Measurements from ENCODE around the gene COL4A2. TPM values are rescaled to one million over a fixed set of nuclear protein-coding genes. Genes with fewer than 3 reads are reported as not detected.

The COL4A2 gene
- total RNA-seq, 1 experiment from 2014 or later: 6.1 TPM

GRCh38 chr13:110365876-110366275, 58.8 kb downstream of the COL4A2 start:
- in situ Hi-C loops (cut with HindIII; ENCODE audit: low sequenced_read_pairs): no loop called here

GRCh38 chr13:110366733-110367132, 59.6 kb downstream of the COL4A2 start:
- in situ Hi-C loops (cut with HindIII; ENCODE audit: low sequenced_read_pairs): no loop called here
- no peak for DNase-seq (ENCODE audit: low spot score)

More at GRCh38 chr13:110365876-110366275, 58.8 kb downstream of the COL4A2 start:
- DNase-seq (ENCODE audit: low spot score): no peak

- in situ Hi-C loops (cut with HindIII; ENCODE audit: low sequenced_read_pairs): no loop called here
- no peak for DNase-seq (ENCODE audit: low spot score)
These were observed 60.5 kb downstream of the COL4A2 start for GRCh38 chr13:110367620-110368019.

GRCh38 chr13:110368408-110368807, 61.3 kb downstream of the COL4A2 start:
- no peak for DNase-seq (ENCODE audit: low spot score)
- in situ Hi-C loops (cut with HindIII; ENCODE audit: low sequenced_read_pairs): no loop called here

GRCh38 chr13:110369400-110369799, 62.3 kb downstream of the COL4A2 start:
- DNase-seq (ENCODE audit: low spot score): no peak
- in situ Hi-C loops (cut with HindIII; ENCODE audit: low sequenced_read_pairs): no loop called here

GRCh38 chr13:110371550-110372465, 64.7 kb downstream of the COL4A2 start:
- in situ Hi-C loops (cut with HindIII; ENCODE audit: low sequenced_read_pairs): no loop called here
- no peak for DNase-seq (ENCODE audit: low spot score)

- DNase-seq (ENCODE audit: low spot score): no peak
- in situ Hi-C loops (cut with HindIII; ENCODE audit: low sequenced_read_pairs): no loop called here
These were observed 65.6 kb downstream of the COL4A2 start for GRCh38 chr13:110372676-110373075.

GRCh38 chr13:110373617-110374016, 66.5 kb downstream of the COL4A2 start:
- no peak for DNase-seq (ENCODE audit: low spot score)
- in situ Hi-C loops (cut with HindIII; ENCODE audit: low sequenced_read_pairs): no loop called here

GRCh38 chr13:110374431-110375370, 67.6 kb downstream of the COL4A2 start:
- in situ Hi-C loops (cut with HindIII; ENCODE audit: low sequenced_read_pairs): no loop called here

GRCh38 chr13:110376120-110376519, 69.0 kb downstream of the COL4A2 start:
- in situ Hi-C loops (cut with HindIII; ENCODE audit: low sequenced_read_pairs): no loop called here
- DNase-seq (ENCODE audit: low spot score): no peak

More at GRCh38 chr13:110374431-110375370, 67.6 kb downstream of the COL4A2 start:
- DNase-seq (ENCODE audit: low spot score): no peak

GRCh38 chr13:110377178-110377825, 70.2 kb downstream of the COL4A2 start:
- in situ Hi-C loops (cut with HindIII; ENCODE audit: low sequenced_read_pairs): no loop called here
- no peak for DNase-seq (ENCODE audit: low spot score)

GRCh38 chr13:110377826-110378201, 70.7 kb downstream of the COL4A2 start:
- in situ Hi-C loops (cut with HindIII; ENCODE audit: low sequenced_read_pairs): no loop called here
- DNase-seq (ENCODE audit: low spot score): no peak

GRCh38 chr13:110379358-110379757, 72.3 kb downstream of the COL4A2 start:
- in situ Hi-C loops (cut with HindIII; ENCODE audit: low sequenced_read_pairs): no loop called here
- no peak for DNase-seq (ENCODE audit: low spot score)

- DNase-seq (ENCODE audit: low spot score): no peak
- in situ Hi-C loops (cut with HindIII; ENCODE audit: low sequenced_read_pairs): no loop called here
These were observed 72.8 kb downstream of the COL4A2 start for GRCh38 chr13:110379905-110380341.

GRCh38 chr13:110380359-110381028, 73.4 kb downstream of the COL4A2 start:
- in situ Hi-C loops (cut with HindIII; ENCODE audit: low sequenced_read_pairs): no loop called here
- no peak for DNase-seq (ENCODE audit: low spot score)

GRCh38 chr13:110381029-110381360, 73.9 kb downstream of the COL4A2 start:
- no peak for DNase-seq (ENCODE audit: low spot score)
- in situ Hi-C loops (cut with HindIII; ENCODE audit: low sequenced_read_pairs): no loop called here

GRCh38 chr13:110382229-110382628, 75.1 kb downstream of the COL4A2 start:
- DNase-seq (ENCODE audit: low spot score): no peak
- in situ Hi-C loops (cut with HindIII; ENCODE audit: low sequenced_read_pairs): no loop called here

- no peak for DNase-seq (ENCODE audit: low spot score)
These were observed 75.7 kb downstream of the COL4A2 start for GRCh38 chr13:110382830-110383229.

More at GRCh38 chr13:110382830-110383229, 75.7 kb downstream of the COL4A2 start:
- in situ Hi-C loops (cut with HindIII; ENCODE audit: low sequenced_read_pairs): no loop called here
